ENCODE measurements around the gene BOLA1. TPM values are rescaled to one million over a fixed set of nuclear protein-coding genes. Genes with fewer than 3 reads are reported as not detected.

The BOLA1 gene
- total RNA-seq, 1 donor from 2014 or later = 17.6 TPM

DNA sequence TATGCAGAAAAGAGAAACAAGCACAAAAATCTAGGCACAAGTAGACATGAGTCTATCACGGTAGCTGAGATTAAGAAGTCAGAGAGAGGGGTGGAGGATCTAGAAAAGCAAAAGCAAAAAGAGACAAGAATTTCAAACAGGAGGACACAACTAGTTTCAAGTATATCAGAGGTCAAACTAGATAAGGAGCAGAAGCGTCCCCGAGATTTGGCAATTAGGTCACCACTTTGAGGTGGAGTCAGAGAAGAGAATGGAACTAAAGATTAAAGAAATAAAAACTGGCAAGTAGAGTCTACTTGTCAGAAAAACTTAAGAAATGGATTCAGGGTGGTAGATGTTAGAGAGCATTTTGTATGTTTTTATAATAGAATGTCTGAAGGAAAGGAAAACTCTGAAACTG, 26.0 kb downstream of the BOLA1 start:
- Histone ChIP-seq H3K27me3 (ENCODE audit: control insufficient read depth, insufficient read depth, low read length) (no peaks in the 10 kb centered on the region), H3K4me3 (ENCODE audit: low read depth, low read length) (no peak overlapping the region), H3K36me3 (ENCODE audit: control insufficient read depth, insufficient read depth, low read length) (peaks cover 19% of the 10 kb centered on the region)
- no peak for FAIRE-seq
- DNase-seq (ENCODE audit: low read depth) = no peak
- TF ChIP-seq, protein P1, sequence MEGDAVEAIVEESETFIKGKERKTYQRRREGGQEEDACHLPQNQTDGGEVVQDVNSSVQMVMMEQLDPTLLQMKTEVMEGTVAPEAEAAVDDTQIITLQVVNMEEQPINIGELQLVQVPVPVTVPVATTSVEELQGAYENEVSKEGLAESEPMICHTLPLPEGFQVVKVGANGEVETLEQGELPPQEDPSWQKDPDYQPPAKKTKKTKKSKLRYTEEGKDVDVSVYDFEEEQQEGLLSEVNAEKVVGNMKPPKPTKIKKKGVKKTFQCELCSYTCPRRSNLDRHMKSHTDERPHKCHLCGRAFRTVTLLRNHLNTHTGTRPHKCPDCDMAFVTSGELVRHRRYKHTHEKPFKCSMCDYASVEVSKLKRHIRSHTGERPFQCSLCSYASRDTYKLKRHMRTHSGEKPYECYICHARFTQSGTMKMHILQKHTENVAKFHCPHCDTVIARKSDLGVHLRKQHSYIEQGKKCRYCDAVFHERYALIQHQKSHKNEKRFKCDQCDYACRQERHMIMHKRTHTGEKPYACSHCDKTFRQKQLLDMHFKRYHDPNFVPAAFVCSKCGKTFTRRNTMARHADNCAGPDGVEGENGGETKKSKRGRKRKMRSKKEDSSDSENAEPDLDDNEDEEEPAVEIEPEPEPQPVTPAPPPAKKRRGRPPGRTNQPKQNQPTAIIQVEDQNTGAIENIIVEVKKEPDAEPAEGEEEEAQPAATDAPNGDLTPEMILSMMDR (IDR thresholded peaks at IDR 0.05; ENCODE audit: insufficient read depth, low read length, severe bottlenecking) = no peak

DNA sequence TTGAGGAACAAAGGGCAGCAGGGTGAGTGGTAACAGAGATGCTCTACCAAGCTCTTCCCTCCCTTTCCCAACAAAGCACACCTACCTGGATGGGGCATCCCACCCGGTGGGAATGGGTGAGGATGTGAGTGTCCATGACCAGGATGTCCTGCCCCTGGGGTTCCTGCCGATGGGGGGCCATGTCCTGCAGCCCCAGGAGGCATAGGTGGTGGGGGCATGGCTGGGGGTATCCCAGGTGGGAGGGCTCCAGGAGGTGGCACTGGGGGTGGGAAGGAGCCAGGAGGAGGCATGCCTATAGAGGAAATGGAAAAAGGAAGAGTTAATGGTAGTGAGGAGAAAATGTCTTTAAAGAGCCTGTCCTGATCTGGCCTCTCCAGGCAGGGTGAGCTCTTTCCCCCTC, 26.4 kb downstream of the BOLA1 start:
- DNase-seq (ENCODE audit: low read depth) (no peak), FAIRE-seq (no peak)
- Histone ChIP-seq H3K4me3 (ENCODE audit: low read depth, low read length) (no peak overlapping the region), H3K36me3 (ENCODE audit: control insufficient read depth, insufficient read depth, low read length) (peaks cover 19% of the 10 kb centered on the region), H3K27me3 (ENCODE audit: control insufficient read depth, insufficient read depth, low read length) (no peaks in the 10 kb centered on the region)
- TF ChIP-seq, protein P1 (IDR thresholded peaks at IDR 0.05; ENCODE audit: insufficient read depth, low read length, severe bottlenecking) = no peak

DNA sequence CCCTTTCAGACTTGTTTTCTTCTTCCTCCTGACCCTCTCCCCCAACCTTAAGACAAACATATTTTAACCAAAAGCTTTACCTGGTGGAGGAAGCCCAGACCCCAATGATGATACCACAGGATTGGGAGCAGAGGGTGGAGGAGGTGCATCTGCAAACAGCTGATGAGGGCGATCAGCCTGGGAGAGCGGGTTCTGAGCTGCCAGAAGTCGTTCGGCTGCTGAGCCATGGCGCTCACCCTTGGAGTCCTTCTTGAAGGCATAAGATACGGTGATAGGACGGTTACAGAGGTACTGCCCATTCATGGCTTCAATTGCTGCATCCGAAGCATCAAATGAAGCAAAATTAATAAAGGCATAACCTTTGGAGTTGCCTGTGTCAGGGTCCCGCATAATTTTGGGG, 26.9 kb downstream of the BOLA1 start:
- H3K36me3 ChIP-seq (ENCODE audit: control insufficient read depth, insufficient read depth, low read length) = peaks cover 19% of the 10 kb centered on the region
- H3K4me3 ChIP-seq (ENCODE audit: low read depth, low read length) = no peak overlapping the region
- TF ChIP-seq, protein P1 (IDR thresholded peaks at IDR 0.05; ENCODE audit: insufficient read depth, low read length, severe bottlenecking) = no peak
- no peak for DNase-seq (ENCODE audit: low read depth)
- no peaks in the 10 kb centered on the region for H3K27me3 ChIP-seq (ENCODE audit: control insufficient read depth, insufficient read depth, low read length)
- FAIRE-seq = no peak

DNA sequence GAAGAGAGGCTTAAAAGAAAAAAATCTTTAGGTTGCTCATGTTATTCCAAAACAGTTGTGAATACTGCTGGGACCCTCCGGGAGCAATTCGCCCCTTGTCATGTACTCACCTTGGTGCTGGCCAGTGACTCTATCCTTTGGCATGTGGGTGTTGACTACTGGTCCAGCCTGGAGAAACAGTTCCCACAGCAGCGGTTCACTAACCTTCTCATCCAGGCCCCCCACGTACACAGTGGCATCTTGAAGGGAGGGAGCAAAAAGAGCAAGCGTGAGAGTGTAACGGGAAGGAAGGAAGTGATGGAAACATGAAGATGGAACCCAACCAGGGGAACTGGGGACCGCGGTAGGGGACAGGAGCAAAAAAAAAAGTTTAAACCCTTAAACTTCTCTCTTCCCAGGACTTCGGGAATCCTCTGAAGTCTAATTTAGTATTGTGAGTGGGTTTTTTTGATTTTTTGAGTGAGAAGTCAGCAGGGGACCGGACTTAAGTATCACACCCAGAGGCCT, 27.7 kb downstream of the BOLA1 start:
- TF ChIP-seq, protein P1 (IDR thresholded peaks at IDR 0.05; ENCODE audit: insufficient read depth, low read length, severe bottlenecking) = no peak
- DNase-seq (ENCODE audit: low read depth) (peak; percentile 9), FAIRE-seq (no peak)
- Histone ChIP-seq H3K4me3 (ENCODE audit: low read depth, low read length) (peak overlapping the region; percentile 53), H3K36me3 (ENCODE audit: control insufficient read depth, insufficient read depth, low read length) (peaks cover 19% of the 10 kb centered on the region), H3K27me3 (ENCODE audit: control insufficient read depth, insufficient read depth, low read length) (no peaks in the 10 kb centered on the region)

- Histone ChIP-seq H3K36me3 (ENCODE audit: control insufficient read depth, insufficient read depth, low read length) (peaks cover 19% of the 10 kb centered on the region), H3K27me3 (ENCODE audit: control insufficient read depth, insufficient read depth, low read length) (no peaks in the 10 kb centered on the region), H3K4me3 (ENCODE audit: low read depth, low read length) (peak within 1 kb of the TSS; percentile 53)
- DNase-seq (ENCODE audit: low read depth) (peak; percentile 84), FAIRE-seq (no peak)
- TF ChIP-seq, protein P1 (IDR thresholded peaks at IDR 0.05; ENCODE audit: insufficient read depth, low read length, severe bottlenecking) = no peak
Measured at GRCh38 chr1:149927563-149928400, 28.4 kb downstream of the BOLA1 start, which contains the start of gene SF3B4. Gene SF3B4, minus strand, starts transcription at chr1:149927803. Its CDS starts 44 bp downstream, at chr1:149927759.

All from bronchial epithelial cell (primary cell).